GM12874 (cell line): ENCODE results near the gene JAKMIP1.

Source experiments
- TF ChIP-seq, protein P1 (sequence below): IDR thresholded peaks from 2 replicates; pipeline ENCODE4 v1.5.1; 2011; ENCODE audit warnings: low read depth, mild to moderate bottlenecking, control low read depth, low read length, moderate library complexity; ENCODE audit not compliant: insufficient read depth

The JAKMIP1 gene

GRCh38 chr4:6231663-6232165, 31.4 kb upstream of the JAKMIP1 start:
- TF ChIP-seq, protein P1, sequence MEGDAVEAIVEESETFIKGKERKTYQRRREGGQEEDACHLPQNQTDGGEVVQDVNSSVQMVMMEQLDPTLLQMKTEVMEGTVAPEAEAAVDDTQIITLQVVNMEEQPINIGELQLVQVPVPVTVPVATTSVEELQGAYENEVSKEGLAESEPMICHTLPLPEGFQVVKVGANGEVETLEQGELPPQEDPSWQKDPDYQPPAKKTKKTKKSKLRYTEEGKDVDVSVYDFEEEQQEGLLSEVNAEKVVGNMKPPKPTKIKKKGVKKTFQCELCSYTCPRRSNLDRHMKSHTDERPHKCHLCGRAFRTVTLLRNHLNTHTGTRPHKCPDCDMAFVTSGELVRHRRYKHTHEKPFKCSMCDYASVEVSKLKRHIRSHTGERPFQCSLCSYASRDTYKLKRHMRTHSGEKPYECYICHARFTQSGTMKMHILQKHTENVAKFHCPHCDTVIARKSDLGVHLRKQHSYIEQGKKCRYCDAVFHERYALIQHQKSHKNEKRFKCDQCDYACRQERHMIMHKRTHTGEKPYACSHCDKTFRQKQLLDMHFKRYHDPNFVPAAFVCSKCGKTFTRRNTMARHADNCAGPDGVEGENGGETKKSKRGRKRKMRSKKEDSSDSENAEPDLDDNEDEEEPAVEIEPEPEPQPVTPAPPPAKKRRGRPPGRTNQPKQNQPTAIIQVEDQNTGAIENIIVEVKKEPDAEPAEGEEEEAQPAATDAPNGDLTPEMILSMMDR: no peak

DNA sequence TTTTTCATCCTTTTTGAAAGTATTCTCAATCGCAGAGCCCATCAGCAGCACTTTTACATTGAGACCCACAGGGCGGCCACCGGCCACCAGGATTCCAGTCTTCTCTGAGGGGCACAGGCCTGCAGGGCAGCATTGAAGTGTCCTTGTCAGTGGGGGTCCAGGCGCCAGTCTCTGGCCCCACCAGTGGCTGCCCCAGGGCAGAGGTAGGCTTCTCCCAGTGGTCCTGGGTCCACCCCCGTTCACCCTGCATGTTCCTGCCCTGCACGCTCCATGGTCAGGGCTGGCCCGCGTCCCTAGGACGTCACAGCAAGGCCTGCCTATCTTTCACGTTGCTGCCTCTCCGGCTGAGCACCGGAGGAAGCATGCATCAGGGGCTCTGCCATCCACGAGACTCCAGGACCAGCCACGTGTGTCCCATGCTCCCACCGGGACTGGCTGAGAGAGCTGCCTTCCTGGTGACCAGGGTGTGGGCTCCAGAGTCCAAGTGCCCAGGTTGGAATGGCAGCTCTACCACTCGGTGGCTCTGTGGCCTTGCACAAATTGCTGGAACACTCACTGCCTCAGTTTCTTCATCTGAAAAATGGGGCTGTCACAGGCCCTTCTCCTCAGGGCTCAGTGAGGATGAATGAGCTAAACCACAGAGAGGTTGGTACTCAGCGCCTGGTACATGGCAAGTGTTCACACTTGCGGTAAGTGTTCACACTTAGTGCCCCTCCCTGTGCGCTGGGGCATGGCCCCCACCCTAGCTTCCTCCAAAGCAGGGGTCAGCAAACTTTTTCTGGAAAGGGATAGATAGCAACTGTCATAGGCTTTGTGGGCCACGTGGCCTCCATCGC, 30.7 kb upstream of the JAKMIP1 start:
- TF ChIP-seq, protein P1: no peak

DNA sequence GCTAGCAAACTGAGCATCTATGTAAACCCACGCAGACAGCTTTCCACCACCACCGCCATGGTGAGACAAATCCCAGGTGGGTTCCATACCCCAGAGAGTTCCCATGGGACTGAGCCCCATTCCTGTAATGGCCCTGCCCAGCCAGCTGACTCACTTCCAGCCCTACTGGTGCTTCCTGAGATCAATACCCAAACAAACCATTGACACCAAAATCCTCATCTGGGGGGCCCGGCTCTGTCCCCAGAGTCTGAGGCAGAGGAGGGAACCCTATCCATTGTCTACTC, 30.1 kb upstream of the JAKMIP1 start:
- TF ChIP-seq, protein P1: no peak

- TF ChIP-seq, protein P1: no peak
These were observed 29.5 kb upstream of the JAKMIP1 start for GRCh38 chr4:6229671-6230501.

DNA sequence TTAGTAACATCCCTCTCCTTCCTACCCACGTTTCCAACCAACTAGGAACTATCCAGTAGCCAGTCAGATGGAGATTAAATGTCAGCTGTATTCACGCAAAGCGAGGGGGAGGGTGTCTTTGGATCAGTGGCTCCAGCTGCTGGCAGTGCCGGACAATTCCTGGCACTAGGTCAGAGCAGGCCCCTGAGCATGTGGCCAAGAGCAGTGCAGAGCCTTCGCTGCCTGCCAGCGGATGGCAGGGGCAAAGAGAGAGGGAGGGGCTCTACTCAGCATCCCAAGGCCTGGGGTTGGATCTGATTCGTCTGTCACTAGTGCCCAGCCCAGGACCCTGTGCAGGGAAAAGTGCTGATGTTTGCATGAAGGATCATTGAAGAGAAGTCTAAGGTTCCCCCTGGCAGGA, 28.7 kb upstream of the JAKMIP1 start:
- TF ChIP-seq, protein P1: no peak

DNA sequence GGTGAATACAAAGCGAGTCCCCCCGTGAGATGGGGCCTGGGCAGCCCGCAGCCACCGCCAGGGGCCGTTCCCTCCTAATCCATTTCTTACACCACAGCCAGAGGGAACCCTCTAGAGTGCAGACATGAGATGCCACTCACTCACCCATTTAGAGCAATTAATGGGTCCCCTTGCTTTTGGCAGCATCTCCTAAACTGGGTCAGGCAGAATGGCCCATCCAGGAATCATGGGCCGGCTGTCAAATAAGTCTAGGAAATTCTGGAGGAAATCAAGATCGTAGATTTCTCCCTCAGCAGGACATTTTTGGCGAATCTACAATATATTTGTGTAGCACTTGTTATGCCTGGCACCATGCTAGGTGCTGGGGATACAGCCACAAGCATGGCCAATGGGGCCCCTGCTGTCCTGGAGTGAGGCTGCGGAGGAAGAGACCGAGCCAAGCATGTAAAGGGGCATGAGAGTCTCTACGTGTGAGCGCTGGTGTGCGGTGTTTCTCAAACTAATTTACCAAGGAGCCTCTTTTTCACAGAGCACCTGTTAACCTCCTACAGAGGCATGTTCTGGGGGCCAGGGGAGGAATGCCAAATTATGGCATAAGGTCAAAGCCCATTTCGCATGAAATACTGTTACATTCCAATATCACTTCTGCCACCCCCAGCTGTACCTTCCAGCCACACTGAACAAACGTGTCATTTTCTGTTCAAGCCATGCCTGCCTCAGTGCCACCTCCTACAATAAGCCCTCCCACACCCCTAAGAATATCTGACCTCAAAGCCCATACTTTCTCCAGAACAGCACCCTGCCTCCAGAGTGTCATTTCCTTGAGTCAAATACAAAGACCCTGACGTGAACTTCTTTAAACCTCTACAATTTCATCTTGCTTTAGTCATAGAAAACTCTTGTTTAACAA, 28.1 kb upstream of the JAKMIP1 start:
- TF ChIP-seq, protein P1: no peak
